DOHH2 (cell line): ENCODE measurements around the gene ZNF2.

ENCODE experiments used
- H3F3A ChIP-seq: fragments of 200-600 bp; sonication (generic), shearing (Covaris generic); 2 replicates; pipeline ENCODE4 v1.6.0; 2016; ENCODE audit warnings: antibody characterized with exemption, mild to moderate bottlenecking; ENCODE audit not compliant: control insufficient read depth, insufficient read depth
- H3K27ac ChIP-seq: fragments of 200-600 bp; sonication (generic); 2 replicates; pipeline ENCODE4 v1.5.1; 2014; ENCODE audit warnings: low read depth, mild to moderate bottlenecking, low read length, moderate library complexity
- H3K27me3 ChIP-seq: fragments of 200-600 bp; sonication (generic); 2 replicates; pipeline ENCODE4 v1.6.1; 2014; ENCODE audit warnings: mild to moderate bottlenecking, low read length, mixed read lengths; ENCODE audit not compliant: control insufficient read depth
- H3K36me3 ChIP-seq: fragments of 200-600 bp; sonication (generic); 2 replicates; pipeline ENCODE4 v1.6.1; 2014; ENCODE audit warnings: mild to moderate bottlenecking, low read length, moderate library complexity, mixed read lengths; ENCODE audit not compliant: control insufficient read depth
- H3K4me1 ChIP-seq: fragments of 200-600 bp; sonication (generic); 2 replicates; pipeline ENCODE4 v1.6.1; 2014; ENCODE audit warnings: mild to moderate bottlenecking, low read length, mixed read lengths; ENCODE audit not compliant: control insufficient read depth
- H3K4me2 ChIP-seq: fragments of 200-600 bp; sonication (generic); 2 replicates; pipeline ENCODE4 v1.6.0; 2014; ENCODE audit warnings: mild to moderate bottlenecking, low read length, moderate library complexity
- H3K4me3 ChIP-seq: fragments of 200-600 bp; sonication (generic); 2 replicates; pipeline ENCODE4 v1.5.1; 2014; ENCODE audit warnings: mild to moderate bottlenecking, low read length, mixed read lengths
- H3K79me2 ChIP-seq: fragments of 200-600 bp; sonication (generic); 2 replicates; pipeline ENCODE4 v1.6.1; 2014; ENCODE audit warnings: mild to moderate bottlenecking, low read length, mixed read lengths; ENCODE audit not compliant: control insufficient read depth
- H3K9me2 ChIP-seq: fragments of 200-600 bp; sonication (generic); replicated peaks from 2 replicates; pipeline ENCODE4 v1.6.1; 2014; ENCODE audit warnings: mild to moderate bottlenecking, low read length, mixed read lengths; ENCODE audit not compliant: control insufficient read depth
- H3K9me3 ChIP-seq: fragments of 200-600 bp; sonication (generic); 2 replicates; pipeline ENCODE4 v1.6.1; 2014; ENCODE audit warnings: antibody characterized with exemption, low read length, mixed read lengths; ENCODE audit not compliant: control insufficient read depth, insufficient read depth
- H4K20me1 ChIP-seq: fragments of 200-600 bp; sonication (generic); 2 replicates; pipeline ENCODE4 v1.6.0; 2014; ENCODE audit warnings: low read depth, mild to moderate bottlenecking, antibody characterized with exemption, low read length, moderate library complexity; ENCODE audit not compliant: control insufficient read depth, insufficient read depth
- CTCF ChIP-seq: fragments of 200-600 bp; sonication (generic); IDR thresholded peaks from one replicate; pipeline ENCODE4 v1.5.1; 2014; ENCODE audit warnings: antibody characterized with exemption, mild to moderate bottlenecking, low read depth, low read length; ENCODE audit not compliant: poor library complexity, severe bottlenecking
- EZH2phosphoT487 ChIP-seq: fragments of 200-600 bp; sonication (generic); IDR thresholded peaks from 2 replicates; pipeline ENCODE4 v1.6.1; 2017; ENCODE audit warnings: borderline replicate concordance, mild to moderate bottlenecking, antibody characterized with exemption, low read length, moderate library complexity, mixed read lengths

ZNF2 gene

DNA sequence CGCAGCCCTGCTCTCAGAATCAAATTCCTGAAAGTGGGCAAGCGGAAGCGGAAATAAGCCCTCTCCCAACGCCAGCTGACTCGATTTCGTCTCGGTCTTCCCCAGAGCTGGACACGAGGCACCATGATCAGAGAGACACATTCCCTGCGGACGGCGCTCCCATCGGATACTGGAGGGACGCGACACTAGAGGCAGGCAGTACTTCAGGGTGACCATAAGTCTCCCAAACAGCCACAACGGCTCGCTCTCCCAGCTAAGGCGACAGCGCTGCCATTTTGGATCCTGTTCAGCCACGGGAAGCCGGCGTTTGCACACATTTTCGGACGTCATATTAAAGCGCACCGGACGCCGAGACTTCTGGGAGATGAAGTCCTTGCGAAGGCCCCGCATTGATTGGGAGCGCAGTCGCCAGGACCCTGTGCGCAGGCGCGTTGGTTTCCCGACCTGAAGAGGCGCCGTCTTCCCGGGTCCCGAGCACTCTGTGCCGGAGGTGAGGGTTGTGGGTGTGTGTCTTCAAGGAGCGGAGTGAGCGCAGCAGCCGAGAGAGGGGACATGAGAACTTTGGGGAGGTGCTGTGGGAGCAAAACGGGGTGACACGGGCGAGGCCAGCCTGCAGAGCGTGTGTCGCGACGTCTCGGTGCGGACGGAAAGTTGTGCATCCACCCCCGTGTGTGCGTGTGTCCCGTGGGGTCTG lies at the start of gene ZNF2:
ZNF2 (plus strand) TSS at position 439 of the 694 bp plus-strand sequence. CDS start 10,418 bp downstream, outside the sequence.
- Histone ChIP-seq H3K27me3 (no peaks in the 10 kb centered on the region), H3K9me3 (no peaks in the 10 kb centered on the region), H3K36me3 (peaks cover 6% of the 10 kb centered on the region; the same call in 1 of the 2 replicates), H3K4me3 (peak within 1 kb of the TSS; percentile 98), H3K79me2 (peaks cover 35% of the 10 kb centered on the region), H3K4me1 (peaks cover 22% of the 10 kb centered on the region), H3K9me2 (no peaks in the 10 kb centered on the region), H3K27ac (peak within 1 kb of the TSS; percentile 25; the same call in 1 of the 2 replicates), H3F3A (peaks cover 5% of the 10 kb centered on the region; the same call in 1 of the 2 replicates), H3K4me2 (peak within 1 kb of the TSS; percentile 96), H4K20me1 (no peaks in the 10 kb centered on the region)
- TF ChIP-seq CTCF (no peak), EZH2phosphoT487 (no peak)

DNA sequence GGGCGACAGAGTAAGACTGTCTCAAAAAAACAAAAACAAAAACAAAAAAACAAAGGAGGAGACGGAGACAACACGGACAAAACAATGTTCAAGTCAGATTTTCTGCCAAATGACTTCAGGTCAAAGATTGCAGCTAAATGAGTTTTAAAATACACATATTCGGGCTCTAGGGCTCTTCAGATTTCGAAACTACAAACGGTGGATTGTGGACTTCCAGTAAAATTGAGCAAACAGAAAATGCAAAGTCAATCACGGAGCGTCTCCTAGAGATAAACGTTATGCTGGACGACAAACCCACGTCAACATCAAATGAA lies 44.6 kb upstream of the ZNF2 start:
- peak overlapping the region; percentile 70 for H3K27ac ChIP-seq

GRCh38 chr2:95121407-95122196 lies 44.0 kb upstream of the ZNF2 start, which contains the start of gene MRPS5:
Gene MRPS5, minus strand, starts transcription at chr2:95121808. Its CDS starts 17 bp downstream, at chr2:95121791.
- H3K27me3 ChIP-seq, result no peaks in the 10 kb centered on the region
- peaks cover 8% of the 10 kb centered on the region for H4K20me1 ChIP-seq
- peaks cover 48% of the 10 kb centered on the region for H3K79me2 ChIP-seq
- peak within 1 kb of the TSS; percentile 70 for H3K27ac ChIP-seq
- peak within 1 kb of the TSS; percentile 91 for H3K4me3 ChIP-seq
- H3K4me2 ChIP-seq, result peak within 1 kb of the TSS; percentile 94
- peaks cover 32% of the 10 kb centered on the region for H3K4me1 ChIP-seq
- H3K9me2 ChIP-seq, result no peaks in the 10 kb centered on the region
- TF ChIP-seq CTCF (no peak), EZH2phosphoT487 (no peak)
- H3K9me3 ChIP-seq, result no peaks in the 10 kb centered on the region
- H3F3A ChIP-seq, result no peaks in the 10 kb centered on the region
- H3K36me3 ChIP-seq, result peaks cover 37% of the 10 kb centered on the region

More for the DNA sequence above, 44.6 kb upstream of the ZNF2 start:
- Histone ChIP-seq H3K4me1 (peaks cover 32% of the 10 kb centered on the region), H3K27me3 (no peaks in the 10 kb centered on the region), H3F3A (peaks cover 2% of the 10 kb centered on the region; the same call in 1 of the 2 replicates), H3K9me2 (no peaks in the 10 kb centered on the region), H3K9me3 (no peaks in the 10 kb centered on the region), H3K4me3 (peak overlapping the region; percentile 91), H3K4me2 (peak overlapping the region; percentile 94), H3K79me2 (peaks cover 48% of the 10 kb centered on the region), H4K20me1 (peaks cover 8% of the 10 kb centered on the region), H3K36me3 (peaks cover 41% of the 10 kb centered on the region)
- no peak for TF ChIP-seq CTCF
- no peak for TF ChIP-seq EZH2phosphoT487
